WTC11 (cell line): ENCODE measurements around the gene PTPRU.

ENCODE experiments used
- AR ChIP-seq: fragments of 250-450 bp; sonication (Bioruptor Pico); IDR thresholded peaks from 2 replicates; pipeline ENCODE4 v1.9.0; 2021; ENCODE audit warnings: mild to moderate bottlenecking
- CTCF ChIP-seq: fragments of 200-600 bp; IDR thresholded peaks from 2 replicates; pipeline ENCODE4 v1.8.0; 2022; ENCODE audit warnings: antibody characterized with exemption
- PRRX2 ChIP-seq: fragments of 250-450 bp; sonication (Bioruptor Pico); IDR thresholded peaks from 2 replicates; pipeline ENCODE4 v1.8.0; 2021; ENCODE audit warnings: mild to moderate bottlenecking
- RELA ChIP-seq: sonication (generic); formaldehyde crosslinking; IDR thresholded peaks from 2 replicates; pipeline ENCODE4 v1.8.1; 2022; ENCODE audit warnings: missing genetic modification reagents, mild to moderate bottlenecking, borderline replicate concordance
- TEAD4 ChIP-seq: sonication (generic); formaldehyde crosslinking; IDR thresholded peaks from 2 replicates; pipeline ENCODE4 v1.8.0; 2022; ENCODE audit warnings: mild to moderate bottlenecking, missing genetic modification reagents
- ZNF263 ChIP-seq: sonication (generic); formaldehyde crosslinking; IDR thresholded peaks from 2 replicates; pipeline ENCODE4 v1.8.1; 2022; ENCODE audit warnings: low read depth, mild to moderate bottlenecking, moderate library complexity, missing genetic modification reagents
- ZNF396 ChIP-seq: fragments of 250-450 bp; sonication (Bioruptor Pico); IDR thresholded peaks from 2 replicates; pipeline ENCODE4 v1.8.0; 2021; ENCODE audit warnings: mild to moderate bottlenecking, moderate library complexity, borderline replicate concordance

GRCh38 chr1:29232387-29232786, 3.9 kb upstream of the PTPRU start:
- TF ChIP-seq CTCF (no peak), AR (no peak), PRRX2 (no peak), ZNF263 (CRISPR knock-in tag) (no peak), RELA (CRISPR knock-in tag) (no peak), TEAD4 (CRISPR knock-in tag) (no peak), ZNF396 (no peak)
